ENCODE results near the gene ARL8A.

Gene ARL8A

GRCh38 chr1:202133001-202133400 is 11.5 kb downstream of the ARL8A start:
- no peak overlapping the region for H4K5ac ChIP-seq (ENCODE audit: low read length)
- WGBS (ENCODE audit: extremely low coverage, insufficient coverage, low lambda C conversion rate) = no CpG with 5 or more reads among the region's 14 CpGs
- H3K4ac ChIP-seq (ENCODE audit: low read depth, low read length) = no peak overlapping the region
- no peak overlapping the region for H3K18ac ChIP-seq (ENCODE audit: low read length)
- H2BK120ac ChIP-seq (ENCODE audit: low read depth, low read length) = no peak overlapping the region
- no peak overlapping the region for H3K56ac ChIP-seq (ENCODE audit: low read length)
- DNase-seq = no peak
- H2BK15ac ChIP-seq (replicated peaks; ENCODE audit: low read depth) = no peak overlapping the region
- H3K27ac ChIP-seq (ENCODE audit: low read depth, low read length) = no peak overlapping the region
- peaks cover 4% of the 10 kb centered on the region for H3K79me1 ChIP-seq (ENCODE audit: low read length)
- H3K79me2 ChIP-seq (ENCODE audit: control insufficient read depth, insufficient read depth, low read length) = peaks cover 1% of the 10 kb centered on the region
- peaks cover 2% of the 10 kb centered on the region for H3K4me1 ChIP-seq (ENCODE audit: control insufficient read depth, low read depth, low read length)
- no peak overlapping the region for H2BK5ac ChIP-seq (ENCODE audit: low read length)
- peaks cover 10% of the 10 kb centered on the region for H3K36me3 ChIP-seq (ENCODE audit: control insufficient read depth, insufficient read depth, low read length)
- no peak overlapping the region for H3K4me2 ChIP-seq (ENCODE audit: low read length)
- no peak overlapping the region for H3K9ac ChIP-seq (ENCODE audit: low read length)
- no peak overlapping the region for H3K23ac ChIP-seq (ENCODE audit: low read length)
- no peak overlapping the region for H3K4me3 ChIP-seq (ENCODE audit: low read length)
- H3K27me3 ChIP-seq (ENCODE audit: insufficient read depth, low read length, poor library complexity) = no peaks in the 10 kb centered on the region
- H4K8ac ChIP-seq (ENCODE audit: low read depth, low read length) = no peak overlapping the region
- no peak overlapping the region for H2AK5ac ChIP-seq (ENCODE audit: low read length)

DNA sequence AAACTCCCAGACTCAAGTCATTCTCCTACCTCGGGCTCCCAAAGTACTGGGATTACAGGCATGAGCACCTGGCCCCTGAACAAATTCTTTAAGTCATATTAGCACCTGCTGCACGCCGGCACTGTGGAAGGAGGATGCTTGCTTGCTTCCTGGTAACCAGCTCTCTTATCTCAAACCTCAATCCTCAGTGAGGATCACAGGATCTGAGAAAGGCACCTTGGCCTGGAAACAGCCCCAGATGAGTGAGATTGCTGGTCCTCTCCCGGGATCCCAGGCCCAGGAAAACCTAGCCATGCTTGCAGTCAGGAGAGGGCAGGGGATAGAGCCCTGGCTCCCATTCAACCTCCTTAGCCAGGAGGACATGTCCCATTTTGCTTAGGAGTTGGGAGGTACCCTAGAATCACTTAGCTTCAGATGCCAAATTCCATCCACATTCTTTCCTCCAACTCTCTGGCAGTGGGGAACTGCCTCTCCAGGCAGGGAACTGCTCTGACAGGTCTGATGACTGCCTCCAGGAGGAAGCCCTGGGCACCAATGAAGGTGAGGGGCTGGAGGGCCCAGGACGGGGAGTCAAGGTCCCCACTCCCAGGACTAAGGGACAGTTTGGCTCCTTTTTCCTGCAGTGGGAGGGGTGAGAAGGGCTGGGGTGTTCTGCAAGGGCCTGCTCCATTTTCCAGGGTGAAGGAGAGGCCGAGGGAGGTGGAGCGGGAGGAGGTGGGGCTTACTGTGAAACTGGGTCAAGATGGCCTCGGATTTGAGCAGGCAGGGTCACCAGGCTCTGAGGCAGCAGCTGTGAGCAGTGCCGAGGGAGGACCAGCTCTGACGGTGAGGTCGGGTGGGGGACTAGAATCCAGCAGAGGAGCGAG is 12.3 kb downstream of the ARL8A start:
- no peak overlapping the region for H2BK120ac ChIP-seq (ENCODE audit: low read depth, low read length)
- H3K79me2 ChIP-seq (ENCODE audit: control insufficient read depth, insufficient read depth, low read length) = no peaks in the 10 kb centered on the region
- H3K23ac ChIP-seq (ENCODE audit: low read length) = no peak overlapping the region
- no peak overlapping the region for H3K18ac ChIP-seq (ENCODE audit: low read length)
- no peaks in the 10 kb centered on the region for H3K27me3 ChIP-seq (ENCODE audit: insufficient read depth, low read length, poor library complexity)
- H3K4me2 ChIP-seq (ENCODE audit: low read length) = no peak overlapping the region
- no peak overlapping the region for H2BK15ac ChIP-seq (replicated peaks; ENCODE audit: low read depth)
- H3K4me3 ChIP-seq (ENCODE audit: low read length) = no peak overlapping the region
- H3K9ac ChIP-seq (ENCODE audit: low read length) = no peak overlapping the region
- DNase-seq = peak; percentile 53
- WGBS (ENCODE audit: extremely low coverage, insufficient coverage, low lambda C conversion rate) = no CpG with 5 or more reads among the region's 12 CpGs
- no peak overlapping the region for H2BK5ac ChIP-seq (ENCODE audit: low read length)
- no peak overlapping the region for H3K4ac ChIP-seq (ENCODE audit: low read depth, low read length)
- H2AK5ac ChIP-seq (ENCODE audit: low read length) = no peak overlapping the region
- H3K4me1 ChIP-seq (ENCODE audit: control insufficient read depth, low read depth, low read length) = peaks cover 2% of the 10 kb centered on the region
- no peak overlapping the region for H4K8ac ChIP-seq (ENCODE audit: low read depth, low read length)
- no peaks in the 10 kb centered on the region for H3K79me1 ChIP-seq (ENCODE audit: low read length)
- H4K5ac ChIP-seq (ENCODE audit: low read length) = no peak overlapping the region
- no peak overlapping the region for H3K27ac ChIP-seq (ENCODE audit: low read depth, low read length)
- no peak overlapping the region for H3K56ac ChIP-seq (ENCODE audit: low read length)
- H3K36me3 ChIP-seq (ENCODE audit: control insufficient read depth, insufficient read depth, low read length) = peaks cover 10% of the 10 kb centered on the region

GRCh38 chr1:202130816-202131522 is 13.6 kb downstream of the ARL8A start:
- H2BK120ac ChIP-seq (ENCODE audit: low read depth, low read length) = no peak overlapping the region
- H3K18ac ChIP-seq (ENCODE audit: low read length) = no peak overlapping the region
- no peaks in the 10 kb centered on the region for H3K27me3 ChIP-seq (ENCODE audit: insufficient read depth, low read length, poor library complexity)
- H3K56ac ChIP-seq (ENCODE audit: low read length) = no peak overlapping the region
- no peak overlapping the region for H2BK15ac ChIP-seq (replicated peaks; ENCODE audit: low read depth)
- H3K4me3 ChIP-seq (ENCODE audit: low read length) = no peak overlapping the region
- H2BK5ac ChIP-seq (ENCODE audit: low read length) = no peak overlapping the region
- H3K27ac ChIP-seq (ENCODE audit: low read depth, low read length) = no peak overlapping the region
- H3K4me2 ChIP-seq (ENCODE audit: low read length) = no peak overlapping the region
- no peak overlapping the region for H3K23ac ChIP-seq (ENCODE audit: low read length)
- DNase-seq = no peak
- no peaks in the 10 kb centered on the region for H3K79me2 ChIP-seq (ENCODE audit: control insufficient read depth, insufficient read depth, low read length)
- no peak overlapping the region for H3K4ac ChIP-seq (ENCODE audit: low read depth, low read length)
- H4K8ac ChIP-seq (ENCODE audit: low read depth, low read length) = no peak overlapping the region
- H3K36me3 ChIP-seq (ENCODE audit: control insufficient read depth, insufficient read depth, low read length) = peaks cover 10% of the 10 kb centered on the region
- H4K5ac ChIP-seq (ENCODE audit: low read length) = no peak overlapping the region
- H3K9ac ChIP-seq (ENCODE audit: low read length) = no peak overlapping the region
- H2AK5ac ChIP-seq (ENCODE audit: low read length) = no peak overlapping the region
- no CpG with 5 or more reads among the region's 9 CpGs for WGBS (ENCODE audit: extremely low coverage, insufficient coverage, low lambda C conversion rate)
- H3K79me1 ChIP-seq (ENCODE audit: low read length) = no peaks in the 10 kb centered on the region
- peaks cover 2% of the 10 kb centered on the region for H3K4me1 ChIP-seq (ENCODE audit: control insufficient read depth, low read depth, low read length)

DNA sequence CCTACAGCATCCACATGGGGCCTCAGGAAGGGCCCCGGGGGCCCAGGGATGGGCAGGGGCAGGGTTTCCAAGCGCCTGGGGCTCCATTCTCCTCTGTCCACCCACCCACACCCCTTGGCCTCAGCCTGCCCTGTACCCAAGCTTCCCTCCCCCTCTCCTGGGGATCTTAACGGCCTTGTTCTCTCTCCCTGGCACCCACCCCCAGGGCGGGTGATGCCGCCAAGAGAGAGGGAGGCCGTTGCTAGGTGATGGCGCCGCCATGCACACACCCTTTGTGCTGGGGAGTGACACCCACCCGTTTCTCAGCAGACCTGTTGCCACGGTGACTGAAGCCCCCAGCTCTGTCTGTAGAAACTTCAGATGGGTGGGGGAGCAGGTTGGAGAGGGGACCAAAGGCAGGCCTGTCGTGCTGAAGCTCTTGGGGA is 14.2 kb downstream of the ARL8A start:
- no peaks in the 10 kb centered on the region for H3K27me3 ChIP-seq (ENCODE audit: insufficient read depth, low read length, poor library complexity)
- H3K4me3 ChIP-seq (ENCODE audit: low read length) = no peak overlapping the region
- no peak overlapping the region for H4K5ac ChIP-seq (ENCODE audit: low read length)
- H3K23ac ChIP-seq (ENCODE audit: low read length) = no peak overlapping the region
- no peak overlapping the region for H2AK5ac ChIP-seq (ENCODE audit: low read length)
- peaks cover 2% of the 10 kb centered on the region for H3K4me1 ChIP-seq (ENCODE audit: control insufficient read depth, low read depth, low read length)
- no peak overlapping the region for H3K4me2 ChIP-seq (ENCODE audit: low read length)
- H3K36me3 ChIP-seq (ENCODE audit: control insufficient read depth, insufficient read depth, low read length) = peaks cover 8% of the 10 kb centered on the region
- H2BK120ac ChIP-seq (ENCODE audit: low read depth, low read length) = no peak overlapping the region
- no peaks in the 10 kb centered on the region for H3K79me1 ChIP-seq (ENCODE audit: low read length)
- H3K79me2 ChIP-seq (ENCODE audit: control insufficient read depth, insufficient read depth, low read length) = no peaks in the 10 kb centered on the region
- H3K9ac ChIP-seq (ENCODE audit: low read length) = no peak overlapping the region
- DNase-seq = no peak
- no peak overlapping the region for H2BK15ac ChIP-seq (replicated peaks; ENCODE audit: low read depth)
- no peak overlapping the region for H3K27ac ChIP-seq (ENCODE audit: low read depth, low read length)
- H3K18ac ChIP-seq (ENCODE audit: low read length) = no peak overlapping the region
- no peak overlapping the region for H3K4ac ChIP-seq (ENCODE audit: low read depth, low read length)
- H3K56ac ChIP-seq (ENCODE audit: low read length) = no peak overlapping the region
- no peak overlapping the region for H2BK5ac ChIP-seq (ENCODE audit: low read length)
- no CpG with 5 or more reads among the region's 11 CpGs for WGBS (ENCODE audit: extremely low coverage, insufficient coverage, low lambda C conversion rate)
- H4K8ac ChIP-seq (ENCODE audit: low read depth, low read length) = no peak overlapping the region

DNA sequence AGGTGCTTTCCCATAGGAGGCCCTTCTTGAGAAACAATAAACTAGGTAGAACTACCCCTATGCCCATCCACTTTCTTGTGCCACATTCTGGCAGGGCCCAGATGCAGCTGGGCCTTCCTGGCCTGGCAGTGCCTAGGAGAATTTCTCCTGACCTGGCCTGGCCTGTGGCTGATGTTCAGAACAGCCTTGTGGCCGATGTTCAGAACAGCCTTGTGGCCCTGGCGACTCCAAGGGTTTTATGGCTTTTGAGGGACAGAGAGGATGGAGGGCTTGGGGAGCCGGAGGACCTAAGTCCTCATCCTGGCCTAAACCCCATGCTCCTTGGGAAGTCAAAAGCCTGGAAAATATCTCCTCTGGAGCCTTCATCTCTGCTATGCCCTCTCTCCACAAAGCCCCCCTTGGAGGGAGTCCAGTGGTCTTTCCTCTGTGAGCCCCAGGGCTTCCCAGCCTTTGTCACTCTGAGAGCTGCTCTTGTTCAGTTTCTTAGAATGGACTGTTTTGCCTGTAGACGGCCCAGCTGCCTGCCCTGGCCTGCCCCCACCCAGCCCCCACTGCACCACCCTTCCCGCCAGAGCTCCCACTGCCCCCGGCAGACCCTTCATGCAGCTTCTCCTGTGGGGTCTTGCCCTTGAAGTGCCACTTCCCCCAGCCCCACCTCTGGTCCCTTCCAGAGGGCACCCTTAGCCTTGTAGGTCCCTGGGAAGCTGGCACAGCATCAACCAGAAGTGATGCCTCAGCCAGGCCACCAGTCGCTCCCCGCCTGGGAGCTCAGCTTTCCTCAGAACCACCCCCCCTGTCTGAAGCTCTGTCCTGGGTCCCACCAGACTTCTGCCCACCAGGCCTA is 14.9 kb downstream of the ARL8A start:
- no peak overlapping the region for H3K56ac ChIP-seq (ENCODE audit: low read length)

More for the DNA sequence above, 14.9 kb downstream of the ARL8A start:
- H3K36me3 ChIP-seq (ENCODE audit: control insufficient read depth, insufficient read depth, low read length) = peaks cover 6% of the 10 kb centered on the region
- no peak overlapping the region for H3K23ac ChIP-seq (ENCODE audit: low read length)
- no CpG with 5 or more reads among the region's 8 CpGs for WGBS (ENCODE audit: extremely low coverage, insufficient coverage, low lambda C conversion rate)
- no peaks in the 10 kb centered on the region for H3K27me3 ChIP-seq (ENCODE audit: insufficient read depth, low read length, poor library complexity)
- no peak overlapping the region for H3K18ac ChIP-seq (ENCODE audit: low read length)
- H4K5ac ChIP-seq (ENCODE audit: low read length) = no peak overlapping the region
- no peak overlapping the region for H3K4me3 ChIP-seq (ENCODE audit: low read length)
- H2BK5ac ChIP-seq (ENCODE audit: low read length) = no peak overlapping the region
- no peak for DNase-seq
- H2BK120ac ChIP-seq (ENCODE audit: low read depth, low read length) = no peak overlapping the region
- no peak overlapping the region for H4K8ac ChIP-seq (ENCODE audit: low read depth, low read length)
- no peak overlapping the region for H3K9ac ChIP-seq (ENCODE audit: low read length)
- H3K79me1 ChIP-seq (ENCODE audit: low read length) = no peaks in the 10 kb centered on the region
- H3K79me2 ChIP-seq (ENCODE audit: control insufficient read depth, insufficient read depth, low read length) = no peaks in the 10 kb centered on the region
- no peak overlapping the region for H2AK5ac ChIP-seq (ENCODE audit: low read length)
- no peaks in the 10 kb centered on the region for H3K4me1 ChIP-seq (ENCODE audit: control insufficient read depth, low read depth, low read length)
- H3K4me2 ChIP-seq (ENCODE audit: low read length) = no peak overlapping the region
- H3K27ac ChIP-seq (ENCODE audit: low read depth, low read length) = no peak overlapping the region
- H3K4ac ChIP-seq (ENCODE audit: low read depth, low read length) = no peak overlapping the region
- H2BK15ac ChIP-seq (replicated peaks; ENCODE audit: low read depth) = no peak overlapping the region

Measured in mesendoderm (in vitro differentiated cells).